Measurements from ENCODE around the gene DPYD.

The DPYD gene

DNA sequence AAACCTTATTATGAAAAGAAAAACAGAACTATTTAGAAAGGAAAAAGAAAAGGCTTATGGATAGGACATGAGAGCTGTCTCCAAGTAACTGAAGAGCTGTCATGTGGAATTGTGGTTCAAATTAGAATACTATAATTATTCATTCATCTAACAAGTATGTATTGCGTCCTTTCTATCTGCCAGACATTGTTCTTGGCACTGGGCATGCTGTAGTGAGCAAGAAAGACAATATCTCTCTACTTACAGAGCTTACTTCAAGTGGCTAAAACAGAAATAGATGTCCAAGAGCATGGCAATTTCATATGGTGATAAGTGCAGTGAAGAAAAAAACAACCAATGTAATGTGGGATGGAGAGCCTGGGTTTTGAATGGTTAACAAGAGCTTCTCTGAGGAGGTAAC lies 413.0 kb downstream of the DPYD start:
- no peak for DNase-seq

- no peak for DNase-seq
Observed at GRCh38 chr1:97506368-97506767, 414.5 kb downstream of the DPYD start.

DNA sequence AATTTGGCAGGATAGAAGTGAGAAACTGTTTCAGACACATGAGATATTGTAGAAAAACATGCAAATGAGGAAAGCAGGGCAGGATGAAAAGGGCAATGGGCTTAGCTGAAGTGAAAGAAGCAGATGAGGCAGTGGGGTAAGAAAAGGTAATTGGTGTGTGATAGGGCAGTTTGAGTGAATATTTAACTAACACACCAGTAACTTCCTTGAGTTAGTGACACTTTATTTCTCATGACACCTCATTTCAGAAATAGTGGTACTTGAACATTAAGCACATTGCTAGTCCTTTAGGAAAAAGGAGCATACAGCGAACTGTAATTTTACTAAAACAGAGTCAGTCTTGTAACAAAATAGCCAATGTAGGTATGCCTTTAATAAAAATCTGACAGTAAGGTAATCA lies 415.0 kb downstream of the DPYD start:
- DNase-seq = no peak

- DNase-seq = no peak
Observed at GRCh38 chr1:97505289-97505688, 415.5 kb downstream of the DPYD start.

- no peak for DNase-seq
Observed at GRCh38 chr1:97502360-97502759, 418.5 kb downstream of the DPYD start.

- DNase-seq = no peak
Observed at GRCh38 chr1:97501628-97502027, 419.2 kb downstream of the DPYD start.

GRCh38 chr1:97500760-97501159 lies 420.1 kb downstream of the DPYD start:
- DNase-seq = no peak

DNA sequence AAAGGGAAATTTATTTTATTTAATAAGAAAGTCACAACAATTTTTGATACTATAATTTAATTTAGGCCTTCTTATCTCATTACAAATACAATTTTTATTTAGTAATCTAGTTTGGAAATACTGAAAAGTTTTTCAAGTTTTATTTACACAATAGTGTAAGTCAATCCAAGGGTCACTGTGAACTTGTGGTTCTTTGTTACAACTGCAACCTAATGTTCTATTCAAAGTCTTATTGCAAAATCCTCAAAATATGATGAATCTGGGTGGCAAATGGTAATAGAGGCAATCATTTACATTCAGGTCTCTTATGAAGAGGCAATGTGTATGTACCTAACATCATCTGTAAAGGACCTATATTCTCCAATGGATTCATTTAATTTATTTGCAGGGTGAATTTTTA lies 421.2 kb downstream of the DPYD start:
- DNase-seq = no peak

- DNase-seq = no peak
Observed at GRCh38 chr1:97489834-97490233, 431.0 kb downstream of the DPYD start.

- no peak for DNase-seq
Observed at GRCh38 chr1:97488530-97488929, 432.3 kb downstream of the DPYD start.

- DNase-seq = no peak
Observed at GRCh38 chr1:97482022-97482421, 438.8 kb downstream of the DPYD start.

GRCh38 chr1:97467445-97467844 lies 453.4 kb downstream of the DPYD start:
- no peak for DNase-seq

GRCh38 chr1:97464305-97464704 lies 456.5 kb downstream of the DPYD start:
- no peak for DNase-seq

- DNase-seq = no peak
Observed at GRCh38 chr1:97461782-97462181, 459.1 kb downstream of the DPYD start.

DNA sequence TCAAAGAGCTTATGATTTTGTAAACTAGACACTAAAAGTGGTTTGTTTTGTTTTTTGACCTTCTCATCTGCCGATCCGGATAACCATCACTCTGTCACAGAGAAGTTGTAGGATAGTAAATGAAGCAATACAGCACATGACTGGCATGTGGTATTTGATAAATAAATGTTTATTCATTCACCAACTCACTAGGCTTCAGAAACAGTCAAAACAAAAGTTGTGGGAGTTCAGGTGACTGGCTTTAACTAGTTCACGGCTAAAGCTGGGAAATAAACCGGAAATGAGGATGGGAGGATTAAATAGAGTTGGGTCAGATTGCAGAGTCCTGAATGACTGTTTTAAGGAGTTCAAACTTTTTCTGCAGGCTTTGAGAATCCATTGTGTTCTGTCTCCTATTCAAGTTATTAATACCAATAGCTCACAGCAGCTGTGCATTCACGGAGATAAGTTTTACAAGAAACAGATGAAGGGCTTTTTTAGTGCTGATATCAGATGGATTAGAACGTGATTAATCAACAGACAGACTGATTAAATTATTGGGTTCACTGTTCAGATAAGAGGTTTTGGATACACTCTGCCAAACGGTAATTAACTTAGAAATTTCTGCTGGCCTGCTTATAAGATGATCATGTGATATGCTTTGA lies 463.3 kb downstream of the DPYD start:
- DNase-seq = no peak

- no peak for DNase-seq
Observed at GRCh38 chr1:97451944-97452343, 468.9 kb downstream of the DPYD start.

DNA sequence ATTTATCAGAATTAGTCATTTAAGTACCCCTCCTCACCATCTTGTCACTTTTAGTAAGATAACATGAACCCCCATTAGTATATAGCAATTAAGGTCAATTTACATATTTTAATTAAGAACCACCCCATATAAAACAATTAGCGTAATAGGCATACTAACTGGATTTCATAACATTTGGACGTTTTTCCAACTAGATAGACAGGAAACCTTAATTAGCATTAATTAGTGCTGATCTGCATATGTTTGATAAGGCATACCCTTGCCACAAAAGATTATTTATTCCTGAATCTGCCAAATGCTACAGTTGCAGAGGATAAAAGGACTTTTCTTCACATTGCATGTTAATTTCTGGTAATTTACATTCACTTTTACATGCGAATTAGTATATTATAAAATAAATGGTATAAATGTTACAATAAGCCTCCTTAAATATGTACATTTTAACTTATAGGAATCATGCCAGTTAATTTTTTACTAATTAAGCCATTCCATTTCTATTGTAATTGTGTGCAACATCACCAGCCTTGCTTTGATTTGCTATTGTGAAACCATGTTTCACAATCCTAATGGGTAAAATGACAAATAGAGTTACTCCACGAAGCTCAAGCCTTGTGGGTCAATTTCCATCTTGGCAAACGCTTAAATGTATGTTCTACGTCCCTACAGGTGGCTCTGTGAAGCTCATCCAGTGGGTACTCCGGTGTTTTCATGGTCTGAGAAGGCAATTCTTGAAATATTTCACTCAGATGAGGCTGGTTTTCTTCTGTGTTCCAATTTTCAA lies 469.6 kb downstream of the DPYD start:
- no peak for DNase-seq

- DNase-seq = no peak
Observed at GRCh38 chr1:97441966-97442365, 478.9 kb downstream of the DPYD start.

- no peak for DNase-seq
Observed at GRCh38 chr1:97433824-97434177, 487.0 kb downstream of the DPYD start.

DNA sequence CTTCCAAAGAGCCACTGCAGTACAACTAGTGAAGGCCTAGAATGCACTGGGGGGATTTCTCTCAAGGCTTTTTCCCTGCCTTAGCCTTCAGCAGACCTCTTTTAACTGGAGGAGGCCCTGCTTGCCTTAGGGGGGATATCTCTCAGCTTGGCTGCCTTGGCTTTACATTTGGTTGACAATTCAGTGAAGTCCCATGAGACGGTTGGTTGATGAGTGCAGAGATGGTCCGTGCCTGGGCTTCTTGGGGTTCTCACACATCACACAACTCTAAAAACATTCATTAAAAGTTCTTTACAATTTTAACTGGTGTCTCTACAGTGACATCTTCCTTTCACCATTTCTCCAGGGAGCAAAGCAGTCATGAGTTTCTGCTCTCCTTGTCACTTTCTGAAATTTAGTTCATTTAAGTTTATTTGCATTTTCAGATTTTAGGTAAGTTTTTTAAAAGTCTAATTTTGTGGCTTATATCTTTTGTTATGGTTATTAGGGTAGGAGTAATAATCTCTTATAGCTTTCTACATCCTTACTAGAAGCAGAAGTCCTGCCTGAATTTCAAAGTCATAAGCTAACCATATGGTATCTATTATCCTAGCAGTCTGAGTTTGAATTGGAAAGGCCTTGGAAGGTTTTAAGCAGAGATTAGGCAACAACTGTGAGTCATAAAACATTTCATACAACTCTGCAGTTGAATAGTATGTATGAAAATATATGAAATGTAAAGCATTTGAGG lies 487.6 kb downstream of the DPYD start:
- no peak for DNase-seq

- DNase-seq = no peak
Observed at GRCh38 chr1:97427371-97427770, 493.5 kb downstream of the DPYD start.

DNA sequence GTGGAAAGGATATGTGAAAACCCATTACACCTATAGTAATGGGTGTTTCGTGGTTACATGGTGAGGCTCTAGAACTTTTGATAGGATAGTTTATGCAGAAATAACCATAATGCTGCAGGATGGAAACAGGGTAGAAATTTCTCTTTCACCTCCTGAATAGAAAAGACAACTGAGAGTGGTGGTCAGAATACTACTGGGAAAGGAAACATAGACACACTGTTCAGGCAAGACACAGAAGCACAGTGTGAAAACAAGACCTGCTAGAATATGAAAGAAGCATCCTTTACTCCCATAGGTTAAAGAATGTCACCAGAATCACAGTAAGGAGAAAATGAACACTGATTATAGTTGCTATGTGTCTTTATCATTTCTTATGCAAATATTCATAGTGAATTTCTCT lies 496.6 kb downstream of the DPYD start:
- no peak for DNase-seq

GRCh38 chr1:97423403-97423802 lies 497.4 kb downstream of the DPYD start:
- no peak for DNase-seq

DNA sequence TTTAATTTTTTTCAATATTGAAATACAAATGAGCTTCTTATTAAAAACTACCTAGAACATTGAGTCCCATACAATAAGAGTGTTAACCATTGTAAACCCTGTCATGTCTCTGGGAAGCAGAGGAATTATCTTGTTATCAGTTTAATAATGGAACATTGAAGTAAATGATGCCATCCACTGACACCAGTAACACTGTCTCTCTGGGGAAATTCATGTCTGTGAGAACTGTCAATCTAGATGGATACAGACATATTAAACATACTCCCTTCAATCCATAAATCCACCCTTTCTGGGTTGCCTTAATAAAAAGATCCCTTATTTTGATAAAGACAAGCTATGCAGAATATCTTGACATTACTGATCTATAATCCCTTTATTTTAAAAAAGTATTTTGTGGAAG lies 503.2 kb downstream of the DPYD start:
- DNase-seq = no peak

Measured in NCI-H774 (cell line).